HK-2 (cell line): ENCODE measurements around the gene TRIM65.

Source experiments
- DNase-seq: peaks from one replicate; pipeline ENCODE4 v3.0.0-alpha.2; 2018; ENCODE audit not compliant: unreplicated experiment

TRIM65 gene

DNA sequence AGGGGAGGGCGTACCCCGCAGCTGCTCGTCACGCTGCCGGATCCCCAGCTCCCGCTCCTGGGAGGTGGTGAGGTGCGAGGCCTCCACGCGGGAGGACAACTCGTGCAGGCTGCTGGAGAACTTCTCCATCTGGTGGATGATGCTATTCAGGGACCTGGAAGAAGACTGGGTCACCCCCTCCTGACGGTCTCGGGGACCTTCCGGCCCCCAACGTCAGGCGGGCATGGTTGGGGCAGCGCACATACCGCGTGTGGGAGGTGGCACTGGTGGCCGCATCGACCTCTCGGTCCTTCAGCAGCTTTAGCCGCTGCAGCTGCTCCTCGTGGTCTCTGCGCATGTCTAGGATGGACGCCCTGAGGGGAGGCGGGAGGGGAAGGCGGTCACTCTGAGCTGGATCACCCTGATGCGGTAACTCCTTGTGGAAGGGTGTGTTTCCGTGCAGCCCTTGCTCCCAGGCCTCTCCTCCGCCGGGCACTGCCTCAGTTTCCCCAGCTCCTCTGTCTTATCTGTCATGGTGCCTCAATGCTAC, 21.2 kb upstream of the TRIM65 start:
- DNase-seq: no peak

DNA sequence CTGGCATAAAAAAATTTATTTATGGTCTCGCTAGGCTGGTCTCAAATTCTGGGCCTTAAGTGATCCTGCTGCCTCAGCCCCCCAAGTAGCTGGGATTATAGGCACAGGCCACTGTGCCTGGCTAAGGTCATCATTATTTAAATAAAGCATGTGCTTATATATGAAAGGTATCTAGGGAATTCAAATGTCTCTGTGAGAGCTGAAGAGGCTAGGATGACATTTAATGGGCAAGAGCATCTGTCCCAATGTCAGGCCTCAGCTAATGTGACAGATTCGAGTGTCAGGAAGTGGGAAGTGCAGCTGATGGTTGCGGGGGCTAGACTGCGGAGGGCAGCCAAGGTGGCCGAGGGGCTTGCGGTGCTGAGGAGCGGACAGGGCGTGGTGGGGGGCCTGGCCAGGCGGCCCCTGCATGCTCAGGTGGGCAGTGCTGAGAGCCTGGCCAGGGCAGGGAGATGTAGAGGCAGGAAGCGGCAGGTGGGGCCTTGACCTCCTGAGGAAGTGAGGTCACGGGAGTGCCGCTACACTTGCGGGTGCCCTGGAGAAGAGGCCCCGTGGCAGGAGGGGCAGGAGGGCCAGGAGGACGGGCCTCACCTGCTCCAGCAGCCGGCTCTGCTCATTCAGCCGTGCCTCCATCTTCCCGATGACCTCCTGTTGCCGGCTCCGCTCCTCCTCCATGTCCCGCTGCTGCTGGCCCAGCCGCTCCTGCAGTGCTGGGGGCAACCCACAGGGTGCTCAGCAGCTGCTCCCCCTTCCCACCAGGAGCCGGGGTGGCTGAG, 20.6 kb upstream of the TRIM65 start:
- DNase-seq: no peak

DNA sequence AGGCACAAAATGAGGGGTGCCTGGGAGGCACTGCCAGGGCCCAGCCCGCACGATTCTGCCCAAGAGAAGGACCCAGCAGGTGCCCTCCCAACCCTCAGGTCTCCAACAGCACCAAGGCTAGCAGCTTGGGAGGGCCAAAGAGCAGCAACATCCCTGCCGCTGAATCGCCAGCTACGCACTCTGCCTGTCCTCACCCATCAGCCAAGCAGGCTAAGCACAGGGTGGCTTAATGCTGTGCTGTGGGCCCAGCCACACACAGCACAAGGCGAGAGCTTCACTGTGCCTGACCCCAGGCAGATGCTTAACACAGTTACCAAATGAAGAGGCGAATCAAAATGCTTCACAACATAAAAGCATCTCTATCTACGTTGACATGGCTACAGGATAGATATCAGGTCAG, 18.5 kb upstream of the TRIM65 start:
- DNase-seq: no peak

DNA sequence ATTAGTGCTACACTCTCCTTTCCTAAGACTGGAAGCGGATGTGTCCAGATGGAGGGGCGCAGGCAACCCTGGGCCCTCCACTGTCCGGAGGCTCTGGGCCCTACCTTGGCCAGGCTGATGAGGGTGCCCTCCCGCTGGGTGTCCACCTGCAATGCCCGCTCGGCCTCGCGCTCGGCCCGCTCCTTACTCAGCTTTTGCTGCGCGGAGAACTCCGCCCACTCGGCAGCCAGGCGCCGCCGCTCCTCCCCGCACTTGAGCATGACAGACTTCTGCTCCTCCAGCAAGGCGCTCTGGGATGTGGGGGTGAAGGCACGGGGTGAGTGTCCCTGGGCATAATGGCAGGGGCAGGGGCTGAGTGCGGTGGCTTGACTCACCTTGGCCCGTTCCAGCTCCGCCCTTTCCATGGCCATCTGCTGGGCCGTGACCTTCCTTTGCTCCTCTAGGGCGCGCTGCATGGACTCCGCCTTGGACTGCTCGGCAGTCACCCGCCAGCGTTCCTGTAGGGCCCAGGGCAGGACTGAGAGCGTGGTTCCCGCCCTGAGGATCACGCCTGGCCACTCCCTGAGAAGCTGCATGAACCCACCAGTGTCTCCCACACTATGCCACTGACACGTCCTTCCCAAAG, 18.0 kb upstream of the TRIM65 start:
- no peak for DNase-seq

DNA sequence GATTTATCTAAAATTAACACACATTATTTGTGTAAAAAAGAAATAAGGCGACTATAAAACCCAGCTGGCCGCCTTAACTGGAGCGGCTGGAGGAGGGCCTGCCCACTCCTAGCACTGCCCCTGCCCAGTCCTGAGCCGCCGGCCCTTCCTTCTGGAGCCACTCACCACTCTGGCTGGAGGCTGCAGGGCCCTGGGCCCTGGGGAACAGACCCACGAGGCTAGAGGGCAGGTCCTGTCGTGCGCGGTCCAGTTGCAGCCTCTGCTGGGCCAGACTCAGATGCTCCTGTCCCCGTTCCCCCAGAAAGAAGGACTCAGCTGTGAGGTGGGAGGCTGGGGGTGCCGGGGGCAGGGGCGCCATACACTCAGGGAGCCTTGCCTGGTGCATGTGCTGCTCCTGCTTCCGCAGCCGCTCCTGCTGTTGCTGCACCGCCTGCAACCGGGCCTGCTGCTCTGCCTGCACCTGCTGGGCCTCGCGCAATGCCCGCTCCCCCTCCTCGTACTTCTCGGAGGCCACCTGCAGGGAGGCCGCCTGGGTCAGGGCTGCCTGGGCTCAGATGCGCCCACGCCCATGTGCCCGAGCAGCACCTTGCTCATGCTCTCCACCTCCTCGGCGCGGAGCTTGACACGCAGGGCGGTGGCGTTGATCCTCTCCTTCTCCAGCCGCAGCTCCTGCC, 16.9 kb upstream of the TRIM65 start:
- DNase-seq: no peak

DNA sequence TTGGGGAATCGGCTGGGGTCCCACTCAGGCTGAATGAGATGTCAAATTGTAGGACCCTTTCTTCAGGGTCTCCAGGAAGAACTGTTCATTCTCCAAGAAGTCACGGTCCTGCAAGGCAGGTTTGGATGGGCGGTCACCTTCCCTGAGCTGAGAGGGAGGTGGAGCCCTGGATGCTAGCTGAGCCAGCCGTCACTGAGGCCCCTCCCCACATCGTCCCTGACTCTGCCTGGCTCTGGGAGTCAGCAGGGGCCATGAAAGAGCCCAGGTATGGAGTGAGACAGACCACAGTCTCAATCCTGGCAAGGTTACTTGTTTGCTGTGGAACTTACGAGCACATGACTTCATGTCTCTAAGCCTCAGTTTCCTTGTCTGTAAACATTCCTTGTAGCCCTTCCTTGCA, 13.9 kb upstream of the TRIM65 start:
- no peak for DNase-seq

DNA sequence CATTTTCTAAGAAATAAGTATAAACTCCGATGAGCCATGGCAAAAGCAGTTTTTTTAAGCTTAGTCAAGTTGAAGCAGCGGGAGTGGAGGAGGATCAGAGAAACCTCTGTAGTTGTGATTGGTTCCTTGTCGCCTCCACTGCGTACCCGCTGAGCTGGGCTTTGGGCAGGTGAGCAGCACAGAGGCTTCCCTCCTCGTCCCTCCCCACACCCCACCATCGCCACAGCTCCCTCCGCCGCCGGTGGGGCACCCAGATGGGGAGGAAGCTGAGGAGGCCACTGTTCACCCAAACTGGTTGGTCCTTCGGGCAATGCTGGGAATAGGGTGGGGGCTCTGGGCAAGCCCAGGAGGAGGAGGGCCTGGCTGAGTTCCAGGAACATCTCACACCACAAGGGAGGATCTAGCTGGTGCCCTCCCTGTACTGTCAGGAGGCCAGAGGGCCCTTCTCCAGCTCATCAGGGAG, 13.1 kb upstream of the TRIM65 start:
- no peak for DNase-seq

DNA sequence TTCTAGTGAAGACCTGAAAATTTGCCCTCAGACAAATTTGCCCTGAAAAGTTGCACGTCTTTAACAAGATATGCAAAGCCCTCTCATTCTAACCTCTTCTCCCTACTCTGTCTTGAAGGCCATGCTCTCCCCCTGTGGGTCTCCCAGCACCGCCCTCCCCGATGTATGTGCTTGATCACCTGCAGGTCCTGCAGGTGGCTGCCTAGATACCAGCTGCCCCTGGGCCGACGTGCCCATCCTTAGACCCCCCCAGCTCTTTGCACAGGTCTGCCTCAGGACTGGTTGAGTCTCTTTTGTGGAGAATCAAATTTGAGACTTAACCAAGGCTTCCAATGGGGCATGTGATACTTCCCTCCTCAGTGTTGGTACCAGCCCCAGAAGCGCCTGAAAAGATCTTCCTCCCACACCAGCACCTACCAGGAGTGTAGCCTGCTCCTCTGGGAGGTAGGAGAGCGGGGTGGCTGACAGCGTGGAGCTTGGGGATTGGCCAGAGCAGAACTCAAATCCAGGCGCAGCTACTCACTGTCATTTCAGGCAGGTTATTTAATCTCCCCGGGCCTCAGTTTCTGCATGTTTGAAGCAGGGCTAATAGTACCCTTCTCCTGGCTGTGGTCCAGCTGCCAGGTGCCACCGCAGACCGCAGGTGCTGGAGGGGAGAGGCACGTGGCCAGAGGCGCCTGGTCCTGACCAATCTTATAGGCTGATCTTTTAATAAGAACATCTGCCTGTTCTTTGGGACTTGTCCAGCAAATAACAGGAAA, 12.5 kb upstream of the TRIM65 start:
- DNase-seq: no peak

DNA sequence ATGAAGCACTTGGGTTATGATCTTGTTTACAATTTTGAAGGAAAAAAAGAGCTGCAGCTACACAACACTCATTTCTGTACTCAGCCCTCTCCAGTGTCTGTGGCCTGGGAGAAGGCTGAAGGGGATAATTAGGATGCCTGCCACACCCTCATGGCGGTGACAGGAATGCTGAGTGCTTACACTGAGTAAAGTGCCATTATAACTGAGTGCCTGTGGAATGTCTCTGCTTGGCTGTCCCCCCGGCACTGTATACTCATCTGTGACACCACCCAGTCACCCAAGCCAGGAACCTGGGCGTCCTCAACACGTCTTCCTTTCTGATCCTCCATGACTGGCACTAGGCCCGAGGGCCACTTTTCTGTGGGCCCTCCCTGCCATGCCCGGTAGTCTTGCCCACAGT, 11.4 kb upstream of the TRIM65 start:
- no peak for DNase-seq

DNA sequence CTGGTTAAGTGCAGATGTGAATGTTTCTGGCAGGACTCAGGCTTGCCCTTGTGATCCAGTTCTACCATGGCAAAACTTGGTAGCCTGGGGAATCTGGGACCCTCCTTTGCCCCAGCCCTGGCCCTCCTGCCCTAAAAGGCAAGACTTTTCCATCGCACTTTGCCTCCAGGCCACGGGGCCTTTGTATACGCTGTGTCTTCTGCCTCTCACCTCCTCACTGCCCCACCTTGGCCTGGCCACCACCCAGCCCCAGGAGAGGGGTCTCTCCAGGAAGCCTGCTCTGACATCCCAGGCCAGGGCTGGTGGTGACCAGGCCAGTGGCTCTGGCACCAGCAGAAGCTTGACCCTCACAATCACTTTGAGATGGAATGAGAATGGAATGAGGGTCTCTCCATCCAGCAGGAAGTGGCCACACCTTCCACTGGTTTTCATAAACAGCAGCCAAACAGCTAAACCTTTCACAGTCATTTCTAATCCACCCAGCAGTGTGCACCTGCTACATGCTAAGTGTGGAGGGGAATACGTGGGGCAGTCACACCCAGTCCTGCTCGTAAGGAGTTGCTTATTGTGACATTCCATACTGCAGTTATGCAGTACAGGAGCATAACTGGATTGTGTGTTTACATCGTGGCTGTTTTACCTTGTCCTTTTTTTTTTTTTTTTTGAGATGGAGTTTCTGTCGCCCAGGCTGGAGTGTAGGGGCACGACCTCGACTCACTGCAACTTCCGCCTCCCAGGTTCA, 9.6 kb upstream of the TRIM65 start:
- no peak for DNase-seq

DNA sequence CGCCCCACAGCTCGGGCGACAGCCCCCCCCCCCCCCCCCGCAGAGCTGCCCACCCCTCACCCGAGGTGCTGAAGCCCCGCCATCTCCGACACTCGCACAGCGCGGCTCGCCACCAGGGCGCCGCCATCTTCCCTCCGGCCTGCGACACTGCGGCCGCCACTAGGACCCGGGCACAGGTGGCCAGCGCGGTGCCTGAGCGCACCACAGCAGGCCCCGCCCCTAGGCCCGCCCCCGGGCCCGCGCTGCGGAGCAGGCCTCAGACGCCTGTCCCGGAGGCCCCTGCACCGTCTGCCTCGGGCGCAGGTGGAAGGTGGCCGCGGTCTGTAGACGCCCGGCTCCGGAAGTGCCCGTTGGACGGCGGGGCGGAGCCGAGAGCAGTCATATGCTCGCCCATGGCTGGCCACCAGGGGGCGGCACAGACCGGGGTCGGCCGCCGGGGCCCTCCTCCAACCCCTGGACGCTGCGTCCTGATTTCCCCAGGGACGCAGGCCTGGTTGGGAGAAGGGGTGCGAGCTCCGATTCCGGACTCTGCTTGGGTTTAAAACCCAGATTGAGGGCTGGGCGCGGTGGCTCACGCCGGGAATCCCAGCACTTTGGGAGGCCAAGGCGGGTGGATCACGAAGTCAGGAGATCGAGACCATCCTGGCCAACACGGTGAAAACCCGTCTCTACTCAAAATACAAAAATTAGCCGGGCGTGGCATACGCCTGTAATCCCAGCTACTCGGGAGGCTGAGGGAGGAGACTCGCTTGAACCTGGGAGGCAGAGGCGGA, 8.2 kb upstream of the TRIM65 start, which contains the start of gene MRPL38:
Gene MRPL38, minus strand, starts transcription at position 136 of the 773 bp plus-strand sequence. Its CDS starts 9 bp downstream, at position 127.
- peak; percentile 98 for DNase-seq

DNA sequence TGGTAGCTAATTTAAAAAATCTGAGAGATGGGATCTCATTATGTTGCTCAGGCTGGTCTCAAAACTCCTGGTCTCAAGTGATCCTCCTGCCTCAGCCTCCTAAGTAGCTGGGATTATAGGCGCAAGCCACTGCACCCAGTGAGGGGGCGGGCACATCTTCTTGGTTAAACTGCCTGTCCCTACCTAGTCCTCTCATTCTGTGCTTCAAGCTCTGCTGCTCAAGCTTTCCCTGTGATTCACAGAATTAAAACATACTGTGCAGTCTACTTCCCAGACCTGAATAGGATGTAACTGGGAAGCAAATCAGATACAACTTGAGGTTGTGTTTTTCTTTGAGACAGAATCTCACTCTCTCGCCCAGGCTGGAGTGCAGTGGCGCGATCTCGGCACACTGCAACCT, 5.7 kb upstream of the TRIM65 start:
- no peak for DNase-seq

DNA sequence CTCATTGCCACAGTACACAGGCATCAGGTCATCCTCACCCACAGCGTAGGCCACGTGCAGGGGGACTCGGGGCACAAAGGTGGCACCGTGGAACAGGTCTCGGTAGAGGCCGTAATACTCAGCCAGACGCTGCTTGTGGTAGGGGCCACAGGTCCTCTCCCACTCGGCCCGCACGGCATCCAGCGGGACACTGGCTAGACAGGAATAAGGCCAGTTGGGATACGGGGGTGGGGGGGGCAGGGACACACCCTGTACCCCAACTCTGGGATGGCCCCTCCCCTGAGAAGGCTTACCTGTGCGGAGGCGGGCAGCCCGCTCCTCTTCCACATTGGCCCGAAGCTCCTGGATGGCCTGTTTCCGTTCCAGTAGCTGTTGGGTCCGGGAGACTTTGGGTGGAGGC, 5.0 kb upstream of the TRIM65 start:
- DNase-seq: no peak

DNA sequence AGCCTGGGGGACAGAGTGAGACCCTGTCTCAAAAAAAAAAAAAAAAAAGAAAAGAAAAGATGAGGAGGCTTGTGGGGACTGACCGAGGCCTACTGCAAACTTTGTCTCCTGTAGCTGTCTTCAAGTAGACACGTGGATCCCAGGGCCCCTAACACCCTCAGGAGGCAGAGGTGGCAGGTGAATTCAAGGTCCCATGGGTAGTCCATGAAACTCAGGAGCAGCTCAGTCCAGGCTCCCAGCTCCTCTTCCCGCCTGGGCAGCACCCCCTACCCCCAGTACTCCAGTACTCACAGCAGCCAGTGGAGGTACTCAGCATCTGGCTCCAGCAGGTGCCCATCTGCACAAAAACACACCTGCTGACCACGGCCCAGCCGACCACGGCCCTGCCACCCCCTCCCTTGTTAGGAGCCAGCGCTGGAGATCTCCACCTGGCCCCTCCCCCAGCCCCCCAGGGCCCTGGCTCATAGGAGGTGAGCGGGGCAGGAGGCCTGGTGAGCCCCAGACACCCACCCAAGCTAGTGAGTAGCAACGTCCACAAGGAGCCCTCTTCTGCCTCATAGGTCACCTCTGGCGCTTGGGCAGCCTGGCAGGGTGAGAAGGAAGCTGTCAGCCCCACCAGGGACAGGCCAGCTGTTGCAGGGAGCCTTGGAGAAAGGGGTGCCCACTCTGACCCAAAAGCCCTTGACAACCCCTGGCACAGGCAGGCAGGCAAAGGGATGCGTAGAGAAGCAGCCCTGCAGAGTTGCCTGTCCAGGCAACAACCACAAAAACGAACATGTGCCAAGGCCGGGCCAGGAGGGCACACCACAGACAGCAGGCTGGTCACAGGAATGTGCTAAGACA, 4.2 kb upstream of the TRIM65 start:
- DNase-seq: no peak

DNA sequence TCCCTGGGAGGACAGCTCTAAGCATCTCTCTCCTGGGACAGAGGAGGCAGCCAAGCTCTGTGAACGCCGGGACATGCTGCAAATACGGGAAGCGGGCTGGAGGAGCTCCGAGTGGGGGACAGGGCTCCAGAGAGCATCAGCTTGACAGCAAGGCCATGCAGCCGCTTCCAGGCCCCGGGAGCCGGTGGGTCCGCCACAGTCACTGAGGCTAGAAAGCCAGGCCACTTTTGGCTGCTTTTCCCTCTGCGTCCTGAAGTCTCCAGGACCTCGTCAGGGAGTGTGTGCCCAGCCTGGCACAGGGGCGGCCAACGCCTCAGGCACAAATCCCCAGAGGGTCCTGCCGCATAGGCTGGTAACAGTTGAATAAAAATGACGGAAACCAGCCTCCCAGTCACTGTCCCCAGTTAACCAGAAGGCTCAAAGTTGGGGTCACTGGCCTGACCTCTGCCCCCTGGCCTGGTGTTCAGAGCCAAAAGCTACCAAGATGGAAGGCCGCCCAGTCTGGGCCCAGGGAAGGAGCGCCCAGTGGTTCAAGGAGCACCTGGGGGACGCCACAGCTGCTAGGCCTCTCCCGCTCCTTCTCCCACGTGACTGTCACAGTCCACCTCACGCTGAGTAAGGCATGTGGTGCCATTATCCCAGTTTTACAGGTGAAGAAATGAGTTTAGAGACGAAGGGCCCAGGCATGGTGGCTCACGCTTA, 3.2 kb upstream of the TRIM65 start:
- DNase-seq: no peak

DNA sequence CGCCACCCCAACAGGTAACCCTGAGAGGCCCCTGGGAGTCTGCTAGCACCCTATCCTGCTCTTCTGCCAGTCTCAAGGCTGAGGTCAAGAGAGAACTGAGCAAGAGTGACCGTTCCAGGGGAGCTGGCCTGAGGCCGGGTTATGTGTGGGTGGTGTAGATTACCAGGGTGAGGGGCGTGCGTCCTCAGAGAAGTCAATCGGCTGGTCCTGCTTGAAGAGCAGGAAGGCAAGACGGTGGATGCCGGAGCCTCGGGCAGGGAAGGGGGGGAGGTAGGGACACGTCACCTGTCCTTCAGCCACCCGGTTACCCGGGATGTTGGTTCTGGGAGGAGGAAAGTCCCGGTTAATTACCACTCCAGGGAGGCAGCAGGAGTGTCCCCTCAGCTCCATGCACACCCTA, 2.6 kb upstream of the TRIM65 start:
- no peak for DNase-seq

DNA sequence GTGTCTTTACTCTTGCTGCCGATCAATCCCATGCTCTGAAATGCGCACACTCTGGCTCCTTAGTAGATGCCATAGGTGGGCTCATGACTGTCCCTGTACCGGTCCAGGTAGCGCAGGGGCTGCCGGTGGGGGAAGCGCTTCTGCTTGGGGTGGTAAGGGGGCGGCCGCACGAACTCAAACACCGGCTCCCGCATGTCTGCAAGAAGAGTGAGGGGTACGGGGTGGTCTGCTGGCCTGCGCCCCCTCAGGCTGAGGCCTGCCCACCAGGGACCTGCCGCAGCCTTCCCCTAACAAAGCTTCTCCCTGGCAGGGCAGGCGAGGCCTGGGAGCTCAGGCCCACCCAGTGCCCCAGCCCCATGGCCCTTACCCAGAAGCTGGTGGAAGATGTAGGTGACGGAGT, 2.0 kb upstream of the TRIM65 start:
- no peak for DNase-seq

DNA sequence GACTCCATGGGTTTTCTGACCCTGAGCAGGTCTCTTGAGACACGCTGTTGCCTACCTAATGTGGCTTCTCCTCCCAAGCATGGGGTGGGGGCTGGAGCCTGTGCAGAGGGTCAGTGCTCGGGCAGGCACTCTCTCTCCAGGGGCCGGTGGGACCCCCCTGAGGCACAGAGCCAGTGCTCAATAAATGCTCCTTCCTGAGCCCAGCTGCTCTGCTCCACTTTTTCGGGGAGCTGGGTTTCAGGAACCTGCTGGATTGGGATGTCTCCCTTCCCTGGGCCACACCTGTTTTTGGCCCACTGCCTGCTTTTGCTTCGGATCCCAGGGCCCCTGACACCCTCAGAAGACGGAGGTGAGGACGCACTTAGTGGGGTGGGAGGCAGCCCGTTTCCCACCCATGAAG, 1.3 kb upstream of the TRIM65 start:
- DNase-seq: no peak
